Stimulated activated CD8-positive, alpha-beta memory T cell treated with anti-CD3 and anti-CD28 coated beads, Interleukin-12 subunit alpha, Interleukin-12 subunit beta, amount 100 ng/mL, for 1 hour (primary cell): ENCODE data around the gene EEFSEC.

Source experiments
- DNase-seq: peaks from one replicate; pipeline ENCODE4 v3.0.0-alpha.2; 2020; ENCODE audit warnings: low read depth

EEFSEC gene

GRCh38 chr3:128427872-128428822 is 274.9 kb downstream of the EEFSEC start:
- DNase-seq: no peak

GRCh38 chr3:128429275-128429674 is 276.0 kb downstream of the EEFSEC start:
- no peak for DNase-seq

GRCh38 chr3:128429751-128430150 is 276.5 kb downstream of the EEFSEC start:
- DNase-seq: no peak

GRCh38 chr3:128430301-128430700 is 277.0 kb downstream of the EEFSEC start:
- DNase-seq: no peak

GRCh38 chr3:128430731-128431130 is 277.4 kb downstream of the EEFSEC start:
- DNase-seq: no peak

- DNase-seq: no peak
These were observed 278.6 kb downstream of the EEFSEC start for GRCh38 chr3:128431803-128432300.

GRCh38 chr3:128432301-128432970 is 279.2 kb downstream of the EEFSEC start:
- DNase-seq: no peak

GRCh38 chr3:128432971-128433836 is 279.9 kb downstream of the EEFSEC start:
- DNase-seq: no peak

GRCh38 chr3:128433837-128434165 is 280.5 kb downstream of the EEFSEC start:
- DNase-seq: no peak

GRCh38 chr3:128434524-128434923 is 281.2 kb downstream of the EEFSEC start:
- no peak for DNase-seq

GRCh38 chr3:128435058-128435457 is 281.8 kb downstream of the EEFSEC start:
- DNase-seq: no peak

- DNase-seq: no peak
These were observed 282.3 kb downstream of the EEFSEC start for GRCh38 chr3:128435561-128435960.

GRCh38 chr3:128436214-128436613 is 282.9 kb downstream of the EEFSEC start:
- DNase-seq: no peak

- no peak for DNase-seq
These were observed 285.3 kb downstream of the EEFSEC start for GRCh38 chr3:128438488-128439072.

GRCh38 chr3:128439226-128439625 is 285.9 kb downstream of the EEFSEC start:
- no peak for DNase-seq

- no peak for DNase-seq
These were observed 288.8 kb downstream of the EEFSEC start for GRCh38 chr3:128442070-128442469.

GRCh38 chr3:128442949-128443348 is 289.7 kb downstream of the EEFSEC start:
- DNase-seq: no peak

GRCh38 chr3:128443771-128444170 is 290.5 kb downstream of the EEFSEC start:
- DNase-seq: no peak

- DNase-seq: no peak
These were observed 292.1 kb downstream of the EEFSEC start for GRCh38 chr3:128445357-128445756.

GRCh38 chr3:128446821-128447220 is 293.5 kb downstream of the EEFSEC start:
- DNase-seq: no peak

GRCh38 chr3:128447561-128448013 is 294.3 kb downstream of the EEFSEC start:
- DNase-seq: no peak

GRCh38 chr3:128448491-128448890 is 295.2 kb downstream of the EEFSEC start:
- no peak for DNase-seq
